Measurements from ENCODE around the gene ZBTB16.
"Not testable (repeated sequence)": the region's sequence is repeated elsewhere in the genome, so short reads cannot be mapped to it uniquely, and the experiment has no call there.

ZBTB16 gene

DNA sequence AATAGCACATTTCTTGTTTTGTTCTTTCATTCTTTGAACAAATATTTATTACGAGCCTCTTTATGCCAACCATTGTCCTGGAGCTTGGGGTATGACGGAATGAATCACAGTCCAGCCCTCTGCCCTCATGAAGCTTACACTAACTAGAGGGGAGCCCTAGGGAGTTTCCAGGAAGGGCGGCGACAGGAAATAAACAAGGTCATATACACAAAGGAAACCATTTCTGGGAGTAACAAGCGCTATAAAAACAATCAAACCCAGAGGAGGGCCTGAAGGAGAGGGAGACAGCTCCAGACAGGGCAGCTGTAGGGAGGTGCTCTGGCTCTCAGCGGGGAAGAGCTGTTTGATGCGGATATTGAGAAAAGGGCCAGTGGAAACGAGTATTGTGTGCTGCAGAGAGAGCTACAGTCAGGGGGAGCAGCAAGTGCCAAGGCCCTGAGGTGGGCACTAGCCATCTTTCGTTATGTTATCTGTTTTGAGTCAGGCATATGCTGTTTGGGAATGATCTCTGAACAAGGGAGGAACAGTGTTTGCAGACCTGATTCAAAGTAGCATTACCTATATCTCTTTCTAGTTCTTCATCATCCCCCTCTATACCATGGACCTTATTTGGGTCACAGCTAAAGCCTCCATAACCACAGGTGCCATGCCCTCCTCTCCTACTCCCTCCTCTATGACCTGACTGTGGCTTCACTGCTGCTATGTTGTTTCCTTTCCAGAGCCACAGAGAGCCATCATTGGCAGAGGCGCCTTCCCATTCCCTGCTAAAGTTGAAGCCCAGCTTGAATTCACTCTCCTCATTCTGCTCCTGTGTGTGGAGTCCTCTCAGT lies 15.3 kb upstream of the ZBTB16 start:
- DNase-seq: no peak

DNA sequence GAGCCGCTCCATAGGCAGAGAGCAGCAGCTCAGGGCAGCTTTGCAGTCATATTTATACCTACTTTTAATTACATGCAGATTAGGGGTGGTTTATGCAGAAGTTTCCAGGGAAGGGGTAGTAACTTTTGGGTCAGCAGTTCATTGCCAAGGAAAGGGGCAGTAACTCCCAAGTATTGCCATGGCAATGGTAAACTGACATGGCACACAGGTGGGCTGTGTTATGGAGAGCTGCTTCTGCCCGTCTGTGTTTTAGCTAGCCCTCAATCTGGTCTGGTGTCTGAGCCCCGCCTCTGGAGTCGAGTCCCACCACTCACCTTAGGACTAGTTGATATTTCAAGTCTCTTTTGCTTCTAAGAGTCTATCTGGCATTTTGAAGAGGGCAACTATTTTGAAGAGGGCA lies 12.2 kb upstream of the ZBTB16 start:
- DNase-seq: no peak

DNA sequence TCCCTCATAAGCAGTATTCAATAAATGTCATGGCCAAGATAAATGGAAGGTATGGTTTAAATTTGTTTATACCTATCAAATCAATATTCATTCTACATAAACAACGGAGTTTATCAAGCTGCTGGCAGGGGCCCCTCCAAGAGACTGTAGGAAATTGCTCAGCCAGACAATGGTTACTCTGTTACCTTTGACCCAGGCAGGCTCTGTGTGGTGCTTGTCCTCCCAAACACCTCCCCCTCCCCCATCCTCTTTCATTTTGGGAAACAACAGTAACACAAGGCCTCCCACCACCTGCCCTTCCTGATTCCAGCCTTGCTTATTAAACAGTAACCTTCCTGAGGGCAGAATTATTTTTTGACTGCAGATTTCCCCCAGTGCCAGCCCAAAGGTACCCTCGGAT lies 10.5 kb upstream of the ZBTB16 start:
- no peak for DNase-seq

DNA sequence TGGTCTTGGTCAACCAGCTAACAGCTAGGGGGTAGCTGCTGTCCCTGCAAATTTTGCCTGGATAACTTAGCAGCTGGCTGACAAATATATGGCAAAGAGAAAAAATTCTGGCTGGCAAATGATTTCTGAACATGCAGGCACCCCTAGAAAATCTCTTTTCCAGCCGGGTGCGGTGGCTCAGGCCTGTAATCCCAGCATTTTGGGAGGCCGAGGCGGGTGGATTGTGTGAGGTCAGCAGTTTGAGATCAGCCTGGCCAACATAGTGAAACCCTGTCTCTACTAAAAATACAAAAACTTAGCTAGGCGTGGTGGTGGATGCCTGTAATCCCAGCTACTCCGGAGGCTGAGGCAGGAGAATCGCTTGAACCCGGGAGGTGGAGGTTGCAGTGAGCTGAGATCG lies 9.7 kb upstream of the ZBTB16 start:
- DNase-seq: not testable (repeated sequence)

DNA sequence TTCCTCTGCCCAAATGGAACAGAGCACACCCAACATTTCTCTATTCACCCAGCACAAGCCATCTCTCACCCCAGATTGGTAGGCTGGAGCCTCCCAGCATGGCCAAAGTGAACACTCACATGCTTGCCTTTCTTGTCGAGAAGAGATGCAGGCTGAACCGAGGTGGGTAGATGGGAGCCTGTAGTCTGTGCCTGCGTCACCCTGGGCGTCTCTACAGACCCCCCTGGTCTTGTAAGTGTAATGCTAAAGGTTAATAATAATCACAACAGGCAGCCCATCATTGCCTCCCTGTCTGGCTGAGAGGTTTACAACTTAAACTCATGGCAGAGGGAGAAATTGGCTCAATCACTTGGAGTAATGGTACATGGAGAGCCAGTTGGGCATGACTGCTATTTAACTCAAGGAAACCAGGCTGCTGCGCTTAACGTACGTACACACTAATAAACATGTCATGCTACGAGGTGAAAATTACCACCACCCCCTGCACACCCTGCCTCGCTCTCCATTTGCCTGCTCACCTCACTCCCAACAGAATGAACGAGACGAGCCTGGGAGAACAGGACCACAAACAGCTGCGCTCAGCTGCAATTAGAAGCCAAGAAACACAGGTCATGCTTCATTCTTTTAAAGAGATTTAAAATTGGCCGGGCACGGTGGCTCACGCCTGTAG lies 9.1 kb upstream of the ZBTB16 start:
- DNase-seq: no peak

DNA sequence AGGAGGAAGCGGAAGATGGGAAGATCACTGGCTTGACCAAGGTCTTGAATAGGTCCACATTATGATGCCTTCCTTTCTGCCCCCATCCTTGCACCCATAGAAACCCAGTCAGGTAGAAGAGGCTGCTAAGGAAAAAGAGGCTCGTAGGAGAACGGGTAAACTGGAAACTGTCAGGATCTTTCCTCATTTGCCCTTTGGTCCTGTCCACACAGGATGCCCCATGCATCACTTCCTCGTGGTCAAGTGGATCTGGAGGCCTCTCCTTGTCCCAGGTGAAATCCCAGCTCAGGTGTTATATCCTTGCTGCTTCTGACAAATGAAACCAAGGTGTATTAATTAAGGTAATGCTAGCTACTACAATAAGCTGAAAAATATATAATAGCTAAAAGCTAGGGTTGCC lies 8.0 kb upstream of the ZBTB16 start:
- DNase-seq: no peak

DNA sequence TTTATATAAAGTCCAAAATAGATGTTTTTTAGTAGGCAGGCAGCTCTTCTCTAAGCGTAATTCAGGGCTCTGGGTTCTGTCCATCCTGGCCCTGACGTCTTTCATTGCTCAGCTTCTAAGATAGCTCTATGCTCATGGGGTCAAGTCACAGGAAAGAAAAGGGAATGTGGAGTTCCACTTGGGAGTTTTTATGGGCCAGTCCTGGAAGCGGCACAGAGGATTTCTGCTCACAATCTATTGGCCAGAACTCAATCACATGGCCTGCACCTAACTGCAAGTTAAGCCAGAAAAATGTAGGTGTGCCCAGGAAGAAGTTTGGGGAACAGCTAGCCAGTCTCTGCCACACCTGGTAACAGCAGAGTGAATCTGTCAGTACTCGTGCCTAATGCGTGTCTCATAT lies 7.4 kb upstream of the ZBTB16 start:
- DNase-seq: no peak

DNA sequence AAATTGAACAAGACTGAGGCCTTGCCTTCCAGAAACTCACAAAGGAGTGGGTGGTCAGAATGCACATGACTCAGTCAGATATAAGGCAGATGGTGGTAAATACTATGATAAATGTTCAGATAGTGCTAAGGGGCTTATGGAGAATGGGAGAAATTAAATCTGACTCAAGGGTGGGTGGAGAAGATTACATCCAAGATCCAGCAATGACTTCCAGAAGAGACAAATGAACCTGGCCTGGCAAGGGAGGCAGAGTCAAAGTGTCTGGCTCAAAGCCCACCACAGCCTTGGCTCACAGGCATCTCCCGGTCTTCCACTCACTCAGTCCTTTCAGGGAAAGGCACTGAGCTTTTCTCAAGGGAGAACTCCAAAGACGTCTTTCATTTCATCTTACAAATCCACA lies 6.1 kb upstream of the ZBTB16 start:
- DNase-seq: no peak

DNA sequence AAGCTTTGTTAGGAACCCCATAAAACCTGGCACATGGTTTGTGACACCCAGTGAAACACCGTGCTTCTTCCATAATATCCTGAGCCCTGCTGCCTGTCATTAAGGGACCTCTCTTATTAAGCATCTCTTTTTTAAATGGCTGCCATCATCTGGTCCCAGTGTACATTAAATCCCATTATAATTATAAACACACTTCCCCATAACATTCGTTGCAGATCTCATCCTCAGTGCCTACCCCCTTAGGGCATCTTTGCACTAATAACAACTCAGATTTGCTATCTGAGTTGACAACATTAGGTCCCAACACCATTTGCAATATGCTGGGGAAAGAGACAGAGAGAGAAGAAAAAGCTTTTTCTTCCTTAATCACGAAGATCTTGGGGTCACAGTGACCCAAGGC lies 4.7 kb upstream of the ZBTB16 start:
- no peak for DNase-seq

DNA sequence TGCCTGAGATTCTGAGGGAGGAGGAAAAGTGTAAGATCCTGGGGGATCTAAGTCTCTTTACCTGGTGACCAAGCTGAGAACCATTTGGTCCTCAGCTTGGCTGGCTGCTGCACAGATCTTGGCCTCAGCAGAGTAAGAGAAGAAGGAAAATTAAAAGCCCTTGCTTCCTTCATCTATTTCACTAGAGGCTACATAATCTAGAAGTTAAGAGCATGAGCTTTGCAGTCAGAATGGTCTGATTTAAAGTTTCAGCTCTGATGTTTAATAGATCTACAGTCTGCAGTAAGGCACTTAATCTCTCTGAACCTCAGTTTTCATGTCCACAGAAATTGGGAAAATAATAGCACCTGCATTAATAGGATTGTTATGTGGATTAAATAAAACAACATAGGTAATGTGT lies 3.1 kb upstream of the ZBTB16 start:
- no peak for DNase-seq

DNA sequence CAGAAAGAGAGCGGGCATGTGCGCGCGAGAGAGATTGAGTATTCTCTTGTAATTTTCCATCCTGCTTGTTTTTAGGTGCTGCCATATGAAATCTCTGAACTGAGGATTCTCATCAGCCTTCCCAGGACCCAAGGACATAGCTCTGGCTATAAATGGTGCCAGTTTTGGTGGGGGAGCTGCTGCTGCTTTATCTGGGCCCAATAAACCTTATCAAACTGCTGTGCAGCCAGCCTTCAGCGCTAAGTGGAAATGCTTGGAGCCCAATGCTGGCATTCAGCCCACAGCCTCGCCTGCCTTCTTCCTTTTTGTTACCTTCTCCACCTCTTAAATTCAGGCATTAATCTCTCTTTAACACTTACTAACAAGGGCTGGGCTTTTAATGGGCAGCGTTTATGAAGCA lies 2.4 kb upstream of the ZBTB16 start:
- no peak for DNase-seq

DNA sequence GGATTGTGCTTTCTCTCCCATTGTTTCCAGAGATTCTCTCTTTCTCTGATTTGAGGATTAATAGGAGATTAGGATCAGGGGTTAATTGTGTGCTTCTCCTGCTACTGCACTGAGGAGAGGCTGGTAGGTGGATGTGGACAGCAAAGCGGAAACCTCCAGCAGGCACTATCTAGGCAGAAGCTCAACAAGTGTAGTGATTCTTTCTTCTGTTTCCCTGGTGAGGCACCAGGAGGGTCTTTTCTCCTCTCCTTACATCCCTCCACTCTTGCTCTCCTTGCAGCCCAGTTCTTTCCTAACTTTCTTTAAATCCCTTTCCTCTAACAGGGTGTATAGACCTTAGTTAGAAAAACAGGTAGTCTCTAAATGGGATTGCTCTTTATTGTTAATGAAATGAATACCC lies 1.9 kb upstream of the ZBTB16 start:
- no peak for DNase-seq

DNA sequence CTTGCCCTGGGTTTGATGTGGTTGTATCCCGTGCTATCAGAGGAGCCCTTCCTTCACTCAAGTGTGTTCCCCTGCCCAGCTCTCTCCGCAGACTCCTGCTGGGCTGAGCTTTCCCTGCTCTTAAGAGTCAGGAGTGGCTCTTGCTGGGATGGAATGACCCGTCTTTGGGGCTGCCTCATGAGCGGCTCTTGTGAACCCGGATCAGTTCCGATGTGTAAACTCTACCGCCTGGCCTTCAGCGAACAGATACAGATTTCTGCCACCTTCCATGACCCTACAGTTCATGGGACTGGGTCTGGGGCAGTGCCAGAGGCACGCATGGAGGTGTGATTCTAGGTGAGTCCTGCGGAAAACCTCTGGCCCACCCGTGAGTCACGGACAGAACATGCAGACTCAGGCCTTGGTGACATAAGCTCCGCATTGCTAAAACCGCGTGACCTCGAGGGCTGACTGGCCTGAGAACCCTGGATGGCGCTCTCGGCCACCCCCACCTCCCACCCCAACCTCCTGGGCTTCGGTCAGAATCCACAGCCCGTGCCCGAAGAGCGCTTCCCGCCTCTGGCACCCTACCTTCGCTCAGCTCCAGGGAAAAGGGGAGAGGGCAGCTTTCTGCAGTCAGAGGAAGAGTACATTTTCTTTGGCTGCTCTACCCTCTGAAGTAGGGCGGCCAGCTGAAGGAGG lies 1.3 kb upstream of the ZBTB16 start:
- DNase-seq: no peak

DNA sequence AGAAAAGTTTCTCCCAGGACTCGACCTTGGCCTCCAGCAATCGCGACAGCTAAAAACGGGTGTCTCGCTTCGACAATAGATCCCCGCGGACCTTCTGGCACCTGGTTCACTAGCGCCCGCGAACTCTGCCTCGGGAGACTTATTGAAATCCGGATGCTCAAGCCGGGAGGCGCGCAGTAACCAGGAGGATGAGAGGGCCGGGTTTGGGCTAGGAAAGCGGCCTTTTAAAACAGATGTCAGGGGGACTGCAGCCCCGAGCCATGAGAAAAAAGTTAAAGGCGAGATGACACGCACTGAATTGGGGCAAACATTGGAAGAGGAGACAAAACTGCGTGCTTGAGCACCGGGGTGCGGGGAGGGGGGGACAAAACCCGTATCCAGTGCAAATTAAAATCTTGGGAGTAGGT lies 637 bp upstream of the ZBTB16 start:
- DNase-seq: no peak

DNA sequence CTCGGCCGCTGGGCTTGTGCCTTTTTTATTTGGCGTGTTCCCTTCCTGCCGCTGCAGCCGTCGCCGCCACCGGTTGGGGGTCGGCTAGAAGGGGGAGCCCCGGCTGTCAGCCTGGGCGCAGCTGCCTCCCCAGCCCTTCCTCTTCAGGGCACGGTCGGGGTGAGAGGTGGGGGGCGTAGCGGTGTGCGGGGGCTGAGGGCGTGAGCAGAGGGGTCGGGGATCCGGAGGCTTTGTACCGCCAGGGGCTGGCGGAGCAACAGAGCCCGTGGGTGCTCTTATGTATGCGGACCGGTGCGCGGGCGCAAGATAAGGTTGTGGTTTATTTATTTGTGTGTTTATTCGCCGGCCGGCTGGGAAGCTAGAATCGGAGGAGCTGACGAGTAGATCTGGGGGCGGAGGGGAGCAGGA lies 477 bp downstream of the ZBTB16 start:
- DNase-seq: no peak

DNA sequence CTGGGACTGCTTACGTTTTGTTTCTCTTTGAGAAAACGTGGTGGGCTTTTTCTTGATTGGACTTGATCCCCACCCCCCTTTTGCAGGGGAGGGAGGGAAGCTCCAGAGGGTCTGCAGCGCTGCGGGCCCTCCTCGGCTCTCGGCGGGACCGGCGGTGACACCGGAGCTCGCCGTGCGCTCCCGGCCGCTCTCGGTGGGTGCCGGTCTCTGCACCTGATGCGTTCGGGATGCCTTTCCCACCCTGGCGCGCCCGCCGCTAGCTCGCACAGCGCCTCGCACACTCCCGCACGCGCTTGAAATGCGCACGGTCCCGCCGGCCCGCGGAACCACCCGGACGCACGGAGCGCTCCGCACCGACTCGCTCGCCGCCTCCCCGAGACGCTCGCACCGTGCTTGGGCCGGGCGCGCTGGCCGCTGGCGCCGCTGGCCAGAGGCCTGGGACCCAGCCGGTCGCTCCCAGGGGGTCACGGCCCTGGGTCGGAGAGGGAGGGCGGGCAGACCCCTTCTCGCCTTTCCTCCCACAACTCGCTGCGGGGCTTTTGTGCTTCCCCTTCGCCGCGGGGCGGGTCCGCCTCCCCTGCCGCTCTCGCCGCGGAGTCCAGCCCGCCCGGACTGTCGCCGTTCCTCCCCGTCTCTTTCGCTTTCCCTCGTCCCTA lies 1.0 kb downstream of the ZBTB16 start:
- no peak for DNase-seq

DNA sequence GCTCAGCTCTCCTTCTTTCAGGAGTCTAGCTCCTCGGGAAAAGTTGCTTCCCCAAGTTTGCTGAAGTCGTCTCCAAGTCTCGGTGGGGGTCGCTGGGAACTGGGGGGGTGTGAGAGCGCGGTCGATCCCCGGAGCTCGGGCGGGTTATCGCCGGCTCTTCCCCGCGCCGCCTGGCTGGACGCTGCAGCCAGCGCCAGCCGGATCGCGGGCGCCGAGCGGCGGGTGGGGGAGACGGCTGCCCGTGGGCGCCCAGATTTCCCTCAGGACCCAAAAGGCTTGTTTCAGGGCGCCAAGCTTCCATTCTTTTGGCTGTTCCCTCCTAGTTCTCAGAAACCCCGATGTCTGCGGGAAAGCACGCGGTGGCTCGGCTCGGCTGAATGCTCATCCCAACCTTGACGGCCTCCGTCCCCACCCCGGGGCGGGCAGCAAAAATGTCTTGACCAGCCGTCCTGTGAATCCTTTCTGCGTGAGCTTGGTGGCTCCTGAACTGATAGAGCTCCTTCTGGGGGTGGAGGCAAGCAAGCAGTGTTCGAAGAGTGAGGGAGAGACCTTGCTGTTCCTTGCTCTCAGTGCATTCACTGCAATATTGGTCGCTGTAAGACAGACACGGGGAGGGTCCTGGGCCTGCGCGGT lies 1.7 kb downstream of the ZBTB16 start:
- no peak for DNase-seq

DNA sequence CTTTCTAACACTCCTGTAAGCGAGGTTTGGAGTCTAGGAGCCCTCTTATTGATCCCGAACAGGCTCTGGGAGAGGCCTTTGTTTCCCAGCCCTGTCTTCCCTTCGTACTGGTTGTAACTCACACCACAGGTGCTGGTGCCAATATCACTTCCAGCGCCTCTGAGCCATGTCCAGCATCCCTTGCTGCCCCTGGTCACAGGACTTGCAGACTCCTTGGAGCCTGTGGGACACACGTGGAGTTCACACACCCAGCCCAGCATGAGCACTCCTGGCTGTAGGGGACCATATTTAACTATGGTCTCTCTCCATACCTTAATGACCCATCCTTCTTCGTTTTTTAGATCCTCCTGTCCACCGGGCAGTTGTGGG lies 2.2 kb downstream of the ZBTB16 start:
- DNase-seq: no peak

DNA sequence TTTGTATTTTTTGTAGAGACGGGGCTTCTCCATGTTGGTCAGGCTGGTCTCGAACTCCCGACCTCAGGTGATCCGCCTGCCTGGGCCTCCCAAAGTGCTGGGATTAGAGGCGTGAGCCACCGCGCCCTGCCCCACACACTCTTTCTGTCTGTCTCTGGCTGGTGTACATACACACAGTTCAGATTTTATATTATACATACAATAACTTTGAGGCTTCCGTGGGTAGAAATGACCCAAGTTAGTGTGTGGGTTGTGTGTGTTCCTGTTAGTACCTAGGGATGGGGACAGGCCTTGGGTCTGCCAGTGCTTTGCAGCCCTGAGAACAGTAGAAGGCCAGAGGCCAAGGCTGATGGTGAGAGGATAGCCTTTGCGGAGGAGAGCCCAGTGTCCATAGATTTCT lies 2.8 kb downstream of the ZBTB16 start:
- DNase-seq: no peak

DNA sequence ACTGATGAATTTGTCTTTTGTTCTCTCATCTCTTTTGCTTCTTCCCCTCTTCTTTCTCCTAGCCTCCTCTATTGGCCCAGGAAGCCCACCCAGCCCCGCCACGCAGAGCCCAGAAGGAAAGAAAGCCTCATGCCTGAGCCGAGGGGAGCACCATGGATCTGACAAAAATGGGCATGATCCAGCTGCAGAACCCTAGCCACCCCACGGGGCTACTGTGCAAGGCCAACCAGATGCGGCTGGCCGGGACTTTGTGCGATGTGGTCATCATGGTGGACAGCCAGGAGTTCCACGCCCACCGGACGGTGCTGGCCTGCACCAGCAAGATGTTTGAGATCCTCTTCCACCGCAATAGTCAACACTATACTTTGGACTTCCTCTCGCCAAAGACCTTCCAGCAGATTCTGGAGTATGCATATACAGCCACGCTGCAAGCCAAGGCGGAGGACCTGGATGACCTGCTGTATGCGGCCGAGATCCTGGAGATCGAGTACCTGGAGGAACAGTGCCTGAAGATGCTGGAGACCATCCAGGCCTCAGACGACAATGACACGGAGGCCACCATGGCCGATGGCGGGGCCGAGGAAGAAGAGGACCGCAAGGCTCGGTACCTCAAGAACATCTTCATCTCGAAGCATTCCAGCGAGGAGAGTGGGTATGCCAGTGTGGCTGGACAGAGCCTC lies 3.8 kb downstream of the ZBTB16 start:
- DNase-seq: no peak

DNA sequence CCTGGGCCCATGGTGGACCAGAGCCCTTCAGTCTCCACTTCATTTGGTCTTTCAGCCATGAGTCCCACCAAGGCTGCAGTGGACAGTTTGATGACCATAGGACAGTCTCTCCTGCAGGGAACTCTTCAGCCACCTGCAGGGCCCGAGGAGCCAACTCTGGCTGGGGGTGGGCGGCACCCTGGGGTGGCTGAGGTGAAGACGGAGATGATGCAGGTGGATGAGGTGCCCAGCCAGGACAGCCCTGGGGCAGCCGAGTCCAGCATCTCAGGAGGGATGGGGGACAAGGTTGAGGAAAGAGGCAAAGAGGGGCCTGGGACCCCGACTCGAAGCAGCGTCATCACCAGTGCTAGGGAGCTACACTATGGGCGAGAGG lies 4.3 kb downstream of the ZBTB16 start:
- DNase-seq: no peak

DNA sequence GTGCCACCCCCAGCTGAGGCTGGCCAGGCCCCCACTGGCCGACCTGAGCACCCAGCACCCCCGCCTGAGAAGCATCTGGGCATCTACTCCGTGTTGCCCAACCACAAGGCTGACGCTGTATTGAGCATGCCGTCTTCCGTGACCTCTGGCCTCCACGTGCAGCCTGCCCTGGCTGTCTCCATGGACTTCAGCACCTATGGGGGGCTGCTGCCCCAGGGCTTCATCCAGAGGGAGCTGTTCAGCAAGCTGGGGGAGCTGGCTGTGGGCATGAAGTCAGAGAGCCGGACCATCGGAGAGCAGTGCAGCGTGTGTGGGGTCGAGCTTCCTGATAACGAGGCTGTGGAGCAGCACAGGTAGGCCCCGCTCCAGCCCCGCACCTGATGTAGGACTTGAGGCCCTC lies 4.7 kb downstream of the ZBTB16 start:
- DNase-seq: no peak

DNA sequence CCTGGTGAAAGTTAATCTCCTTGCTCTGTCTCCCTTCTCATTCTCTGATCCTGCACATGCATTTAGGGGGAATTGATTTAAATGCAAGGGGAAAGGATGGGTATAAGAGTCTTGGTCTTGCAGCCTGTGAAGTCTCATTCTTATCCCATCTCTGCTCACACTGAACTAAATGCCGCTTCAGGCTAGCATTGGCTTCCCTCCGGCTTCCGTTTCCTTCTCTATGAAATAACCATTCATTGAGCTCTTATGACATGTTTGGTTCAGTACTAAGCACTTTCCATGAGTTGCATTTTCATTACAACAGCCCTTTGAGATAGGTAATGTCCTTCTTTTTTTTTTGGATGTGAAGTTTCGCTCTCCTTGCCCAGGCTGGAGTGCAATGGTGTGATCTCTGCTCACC lies 5.6 kb downstream of the ZBTB16 start:
- DNase-seq: no peak

All from NCI-H2107 (cell line).